Fibroblast of gingiva (primary cell): ENCODE results near the gene HYDIN.
"Not testable (repeated sequence)": the region's sequence is repeated elsewhere in the genome, so short reads cannot be mapped to it uniquely, and the experiment has no call there.

Experiments
- DNase-seq: peaks from one replicate; pipeline ENCODE4 v3.0.0-alpha.2; 2011; ENCODE audit warnings: low read depth

HYDIN gene

GRCh38 chr16:71105881-71106280, 124.6 kb downstream of the HYDIN start:
- not testable (repeated sequence) for DNase-seq

DNA sequence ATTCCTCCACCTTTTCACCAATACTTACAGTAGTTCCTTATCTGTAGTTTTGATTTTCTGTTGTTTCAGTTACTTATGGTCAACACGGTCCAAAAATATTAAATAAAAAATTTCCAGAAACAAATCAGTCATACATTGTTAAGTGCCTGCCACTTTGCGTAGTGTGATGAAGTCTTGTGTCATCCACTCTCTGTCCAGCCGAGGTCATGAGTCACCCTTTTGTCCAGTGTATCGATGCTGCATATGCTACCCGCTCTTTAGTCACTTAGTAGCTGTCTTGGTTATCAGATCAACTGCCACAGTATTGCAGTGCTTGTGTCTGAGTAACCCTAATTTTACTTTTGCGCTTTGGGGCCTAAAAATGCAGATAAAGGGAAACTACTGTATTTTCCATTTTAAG, 146.9 kb downstream of the HYDIN start:
- DNase-seq, result not testable (repeated sequence)

DNA sequence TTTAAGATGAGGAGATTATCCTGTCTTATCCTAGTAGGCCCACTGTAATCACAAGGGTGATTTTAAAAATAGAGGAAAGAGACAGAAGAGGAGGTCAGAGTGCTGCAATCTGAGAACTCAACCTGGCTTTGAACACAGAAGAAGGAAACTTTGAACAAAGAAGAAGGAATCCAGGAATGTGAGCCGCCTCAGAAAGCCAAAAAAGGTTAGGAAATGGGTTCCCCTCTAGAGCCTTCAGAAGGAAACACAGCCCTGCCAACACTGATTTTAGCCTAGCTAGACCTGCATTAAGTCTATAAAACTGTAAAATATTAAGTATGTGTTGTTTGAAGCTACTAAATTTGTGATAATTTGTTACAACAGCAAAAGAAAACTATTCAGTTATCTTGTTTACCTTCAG, 149.7 kb downstream of the HYDIN start:
- DNase-seq, result not testable (repeated sequence)

- DNase-seq, result not testable (repeated sequence)
These were observed 150.3 kb downstream of the HYDIN start for GRCh38 chr16:71080262-71080661.

DNA sequence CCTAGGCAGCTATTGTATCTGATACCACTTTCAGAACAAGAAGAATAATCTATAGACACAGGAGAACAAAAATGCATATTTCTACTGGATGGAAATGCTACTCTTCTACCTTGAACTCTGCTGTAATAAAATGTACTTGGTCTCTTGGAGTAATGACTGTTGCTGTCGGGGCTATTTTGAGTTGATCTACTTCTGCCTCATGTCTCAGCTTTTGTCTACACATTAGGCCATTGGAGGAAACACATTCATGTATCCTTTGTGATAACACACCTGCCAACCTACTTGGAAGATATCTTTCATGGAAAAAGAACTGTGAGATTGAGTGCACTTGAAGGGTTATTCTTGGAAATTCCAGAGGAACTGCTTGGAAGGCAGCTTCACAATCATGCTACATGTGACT, 159.9 kb downstream of the HYDIN start:
- not testable (repeated sequence) for DNase-seq

DNA sequence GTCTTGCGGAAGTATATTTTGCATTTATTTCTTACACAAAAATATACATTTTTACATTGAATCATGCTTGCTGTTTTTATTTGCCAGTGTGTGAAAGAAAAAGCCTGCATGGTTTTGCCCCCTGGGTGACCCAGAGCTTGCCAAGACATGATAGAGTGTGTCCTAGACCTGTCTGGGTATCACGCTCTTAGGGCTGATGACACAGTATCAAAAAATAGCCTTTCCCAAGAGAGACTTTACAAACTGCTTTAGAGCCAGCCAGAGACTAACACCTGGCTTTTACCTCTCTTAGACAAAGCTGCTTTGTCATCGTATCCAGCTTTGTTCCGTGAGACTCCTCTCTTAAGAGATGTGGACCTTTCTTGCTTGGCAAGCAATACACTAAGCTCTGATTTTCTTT, 160.7 kb downstream of the HYDIN start:
- DNase-seq, result not testable (repeated sequence)

- DNase-seq, result not testable (repeated sequence)
These were observed 176.5 kb downstream of the HYDIN start for GRCh38 chr16:71053897-71054609.

GRCh38 chr16:71050307-71050706, 180.2 kb downstream of the HYDIN start:
- DNase-seq, result not testable (repeated sequence)

DNA sequence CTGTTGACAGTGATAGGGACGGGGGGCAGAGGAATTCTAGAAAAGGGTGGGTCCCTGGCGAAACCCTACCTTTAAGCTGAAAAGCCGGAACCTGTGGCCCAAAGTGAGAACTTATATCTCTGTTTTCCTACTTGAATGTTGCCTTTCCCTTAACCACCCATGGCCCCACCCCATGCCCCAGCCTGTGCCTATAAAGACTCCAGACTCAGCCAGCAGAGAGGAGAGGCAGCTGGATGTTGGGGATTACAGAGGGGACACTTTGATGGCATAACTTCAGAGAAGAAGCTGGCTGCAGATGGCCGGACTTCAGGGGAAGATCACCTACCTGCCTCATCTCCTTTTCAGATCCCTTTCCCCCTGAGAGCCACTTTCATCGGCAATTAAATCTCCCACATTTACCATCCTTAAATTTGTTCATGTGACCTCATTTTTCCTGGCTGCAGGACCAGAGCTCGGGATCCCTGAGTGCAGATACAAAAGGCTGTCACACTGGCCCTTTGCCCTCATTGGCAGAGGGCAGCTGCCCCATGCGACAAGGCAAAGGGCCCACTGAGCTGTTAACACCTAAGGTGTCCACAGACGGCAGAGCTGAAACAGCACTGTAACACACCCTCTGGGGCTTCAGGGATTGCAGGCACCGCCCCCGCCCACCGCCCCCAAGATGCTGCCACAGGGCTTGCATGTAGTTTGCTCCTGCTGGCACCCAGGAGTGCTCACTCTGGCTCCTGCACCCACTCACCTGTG, 191.0 kb downstream of the HYDIN start:
- DNase-seq, result not testable (repeated sequence)

DNA sequence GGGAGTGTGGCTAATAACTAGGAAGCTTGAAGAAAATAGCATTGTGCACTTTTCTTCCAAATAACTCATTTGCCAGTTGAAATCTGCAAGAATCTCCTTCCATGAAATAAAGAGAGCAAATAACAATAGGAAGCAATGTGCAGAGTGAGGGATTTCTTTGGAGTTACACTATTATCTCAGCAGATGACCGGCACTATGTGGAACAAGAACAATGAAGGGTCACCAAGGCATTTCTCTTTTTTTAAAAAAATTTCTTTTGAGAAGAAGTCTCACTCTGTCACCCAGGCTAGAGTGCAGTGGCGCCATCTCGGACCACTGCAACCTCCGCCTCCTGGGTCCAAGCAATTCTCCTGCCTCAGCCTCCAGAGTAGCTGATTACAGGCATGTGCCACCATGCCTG, 192.1 kb downstream of the HYDIN start:
- DNase-seq, result not testable (repeated sequence)

DNA sequence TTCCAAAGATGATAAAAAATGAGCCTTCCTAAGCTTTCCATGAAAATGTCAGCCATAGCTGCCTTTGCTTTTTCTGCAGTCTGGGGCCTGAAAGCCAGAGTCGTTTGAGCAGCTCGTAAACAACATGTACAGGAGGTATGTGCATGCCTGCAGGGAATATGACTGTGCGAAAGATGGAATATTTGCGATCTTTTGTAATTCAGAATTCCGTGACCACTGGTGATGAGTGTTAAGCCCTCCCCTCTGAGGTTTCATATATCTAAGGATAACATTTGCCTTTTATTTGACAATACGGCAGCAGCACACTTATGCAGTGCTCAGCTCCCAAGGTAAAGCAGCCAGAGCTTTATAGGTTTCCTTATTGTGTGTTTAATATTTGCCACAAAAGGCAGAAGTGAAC, 192.5 kb downstream of the HYDIN start:
- not testable (repeated sequence) for DNase-seq

DNA sequence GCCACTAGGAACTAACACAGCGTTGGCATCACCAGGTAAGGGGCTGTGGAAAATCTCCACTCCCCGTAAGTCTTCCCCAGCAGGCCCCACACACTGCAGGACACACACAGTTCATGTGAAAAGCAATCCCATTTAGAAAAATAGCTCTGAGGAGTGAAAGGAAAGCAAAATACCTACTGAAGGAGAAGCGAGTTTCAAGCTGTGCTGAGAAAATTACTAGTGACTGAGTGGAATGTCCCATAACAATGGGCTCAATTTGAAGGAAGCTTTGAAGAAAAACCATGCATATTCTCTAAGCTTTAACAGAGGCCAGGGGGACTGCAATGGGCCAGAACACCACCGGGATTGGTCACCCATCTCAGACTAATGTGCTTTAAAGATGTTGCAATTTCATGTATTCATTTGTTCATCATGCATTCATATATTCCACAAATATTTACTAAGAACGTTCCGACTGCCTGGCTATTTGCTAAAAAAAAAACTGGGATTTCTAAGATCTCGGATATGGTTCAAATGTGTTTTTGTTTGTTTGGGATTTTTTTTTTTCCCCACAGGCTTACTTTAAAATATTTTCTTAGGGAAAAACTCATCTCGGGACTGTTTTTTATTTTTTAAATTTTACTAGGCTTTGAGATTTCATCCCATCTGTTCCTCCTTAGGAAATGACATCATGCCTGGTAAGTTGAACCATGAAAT, 202.3 kb downstream of the HYDIN start:
- peak; percentile 26 for DNase-seq

DNA sequence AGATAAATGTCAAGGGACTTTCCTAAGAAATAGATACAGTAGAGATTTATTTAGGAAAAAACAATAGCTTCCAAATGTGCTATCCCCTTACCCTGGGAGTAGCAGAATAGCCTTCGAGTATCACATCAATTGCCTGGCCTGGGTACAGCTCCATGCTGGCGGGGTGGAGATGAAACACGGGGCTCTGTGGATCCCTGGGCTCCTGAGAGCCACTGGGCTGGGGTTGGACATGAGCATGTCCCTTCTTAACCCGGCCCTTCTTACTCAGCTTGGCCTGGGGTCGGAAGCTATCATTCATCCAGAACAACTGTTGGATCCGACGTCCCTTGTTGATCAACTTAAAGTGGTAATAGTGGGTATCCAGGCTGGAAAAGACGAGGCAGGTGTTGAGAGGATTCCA, 203.0 kb downstream of the HYDIN start:
- DNase-seq, result not testable (repeated sequence)

- DNase-seq, result not testable (repeated sequence)
These were observed 206.6 kb downstream of the HYDIN start for GRCh38 chr16:71023851-71024439.

- not testable (repeated sequence) for DNase-seq
These were observed 208.5 kb downstream of the HYDIN start for GRCh38 chr16:71021961-71022537.

DNA sequence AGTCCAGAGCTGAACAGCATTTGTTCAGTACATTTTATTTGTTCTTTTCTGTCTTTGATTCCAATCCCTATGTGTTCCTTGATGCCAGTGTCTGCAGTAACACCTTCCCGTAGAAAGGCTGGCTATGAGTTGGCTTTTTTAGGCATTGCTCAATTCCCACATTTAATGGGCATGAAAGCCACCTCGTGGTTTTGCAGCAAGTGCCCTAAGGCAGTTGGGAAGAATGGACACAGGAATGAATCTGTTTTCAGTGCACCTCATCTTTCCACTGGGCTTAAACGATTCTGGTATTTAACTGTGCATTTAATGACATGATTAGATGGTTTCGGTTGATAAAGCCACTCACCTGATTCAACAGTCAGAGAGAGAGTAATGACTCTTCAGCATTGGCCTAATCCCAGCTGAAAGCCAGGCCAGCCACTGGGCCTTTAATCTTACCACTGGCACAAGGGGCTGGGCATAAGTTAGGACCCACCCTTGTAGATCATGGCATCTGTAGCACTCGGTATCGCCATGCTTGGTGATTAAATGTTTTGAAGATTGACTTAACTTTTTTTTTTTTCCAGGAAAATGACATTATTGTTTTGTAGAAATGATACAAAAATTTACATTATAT, 211.3 kb downstream of the HYDIN start:
- DNase-seq, result not testable (repeated sequence)

- not testable (repeated sequence) for DNase-seq
These were observed 215.1 kb downstream of the HYDIN start for GRCh38 chr16:71015419-71015818.

- DNase-seq, result not testable (repeated sequence)
These were observed 220.9 kb downstream of the HYDIN start for GRCh38 chr16:71009440-71010223.

GRCh38 chr16:71006516-71006915, 224.0 kb downstream of the HYDIN start:
- DNase-seq, result not testable (repeated sequence)

- DNase-seq, result not testable (repeated sequence)
These were observed 230.8 kb downstream of the HYDIN start for GRCh38 chr16:70999735-71000134.

DNA sequence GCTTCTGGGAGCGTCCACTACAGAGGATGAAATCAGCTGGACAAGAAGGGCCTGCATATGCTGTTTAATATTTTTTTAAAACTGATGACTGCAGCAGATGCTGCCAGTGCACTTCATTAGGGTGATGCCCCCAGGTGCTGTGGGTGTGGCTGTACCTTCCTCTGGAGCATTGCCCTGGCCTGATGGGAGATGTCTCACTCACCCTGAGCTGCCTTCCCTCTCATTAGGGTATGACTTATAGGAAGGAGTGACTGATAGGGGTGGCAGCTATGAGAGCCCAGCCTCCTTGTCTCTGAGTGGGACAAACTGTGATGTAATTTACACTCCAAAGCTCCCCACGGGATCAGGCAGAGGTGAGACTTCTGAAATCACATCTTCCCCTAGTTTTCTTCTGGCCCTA, 234.7 kb downstream of the HYDIN start:
- DNase-seq, result not testable (repeated sequence)
